ENCODE results near the gene PRKCA.

Gene PRKCA

DNA sequence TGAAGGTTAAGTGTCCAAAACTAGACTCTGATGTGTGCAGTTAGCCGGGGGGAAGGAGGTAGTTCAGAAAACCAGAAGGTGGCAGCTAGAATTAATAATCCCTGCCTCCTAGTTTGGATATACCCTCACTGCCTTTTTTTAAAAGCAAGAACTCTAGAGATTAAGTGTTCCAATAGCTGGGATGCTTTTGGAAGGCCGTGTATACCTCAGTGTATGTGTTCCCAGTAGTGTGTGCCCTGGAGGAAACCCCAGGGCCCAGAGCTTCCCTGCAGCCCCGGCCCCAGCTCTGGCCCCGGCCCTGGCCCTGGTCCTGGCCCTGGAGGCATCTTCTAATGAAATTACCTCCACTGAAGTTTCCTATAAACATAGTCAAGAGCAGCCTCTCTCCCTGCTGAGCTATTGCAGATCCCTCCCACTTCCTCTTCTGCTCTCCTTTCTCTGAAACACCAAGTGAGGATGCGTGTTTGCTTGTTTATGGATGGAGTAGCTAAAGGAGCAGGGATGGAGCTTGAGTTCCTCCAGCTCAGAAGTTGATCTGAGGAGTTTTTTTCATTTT, 130.7 kb downstream of the PRKCA start:
- Histone ChIP-seq H2BK15ac (ENCODE audit: low read length) (no peak overlapping the region), H3K4me1 (ENCODE audit: control insufficient read depth in 2 of 2, insufficient read depth in 1 of 2, low read depth in 1 of 2, low read length in 2 of 2) (peaks cover 2 to 18% of the 10 kb centered on the region in 2 donors), H4K8ac (ENCODE audit: low read depth, low read length) (no peak overlapping the region), H2AK5ac (ENCODE audit: low read depth, low read length) (no peak overlapping the region), H2BK12ac (ENCODE audit: low read length) (no peak overlapping the region), H3K9me3 (replicated peaks in 1 of 2; ENCODE audit: control insufficient read depth in 2 of 2, insufficient read depth in 1 of 2, low read depth in 1 of 2, low read length in 2 of 2) (no peaks in the 10 kb centered on the region), H2AFZ (ENCODE audit: low read length) (no peak overlapping the region), H3K4me2 (ENCODE audit: insufficient read depth, low read length, poor library complexity, severe bottlenecking) (no peak overlapping the region), H3K4me3 (ENCODE audit: low read length in 2 of 2) (no peak overlapping the region), H2BK5ac (ENCODE audit: low read length) (no peak overlapping the region), H3K9ac (ENCODE audit: low read depth, low read length, poor library complexity) (no peak overlapping the region), H3K27me3 (ENCODE audit: control insufficient read depth in 3 of 3, insufficient read depth in 3 of 3, low read depth in 1 of 3, low read length in 3 of 3) (no peaks in the 10 kb centered on the region), H4K91ac (ENCODE audit: low read depth, low read length, poor library complexity) (no peak overlapping the region), H2BK120ac (ENCODE audit: low read depth, low read length) (no peak overlapping the region), H3K4ac (ENCODE audit: low read length) (no peak overlapping the region), H3K18ac (ENCODE audit: low read length) (no peak overlapping the region), H3K79me1 (ENCODE audit: low read depth, low read length) (no peaks in the 10 kb centered on the region), H3K27ac (replicated peaks; ENCODE audit: low read length) (no peak overlapping the region), H3K36me3 (replicated peaks in 1 of 2; ENCODE audit: control insufficient read depth in 2 of 2, insufficient read depth in 2 of 2, low read length in 2 of 2) (no peaks in the 10 kb centered on the region), H3K23ac (ENCODE audit: low read depth, low read length, poor library complexity) (no peak overlapping the region), H3K14ac (ENCODE audit: low read length) (no peak overlapping the region)
- no CpG with 5 or more reads among the region's 5 CpGs for WGBS, 2 donors (ENCODE audit: extremely low coverage in 2 of 2, insufficient read length in 2 of 2, insufficient replicate concordance in 1 of 2)
- no peak for DNase-seq (ENCODE audit: low spot score)

DNA sequence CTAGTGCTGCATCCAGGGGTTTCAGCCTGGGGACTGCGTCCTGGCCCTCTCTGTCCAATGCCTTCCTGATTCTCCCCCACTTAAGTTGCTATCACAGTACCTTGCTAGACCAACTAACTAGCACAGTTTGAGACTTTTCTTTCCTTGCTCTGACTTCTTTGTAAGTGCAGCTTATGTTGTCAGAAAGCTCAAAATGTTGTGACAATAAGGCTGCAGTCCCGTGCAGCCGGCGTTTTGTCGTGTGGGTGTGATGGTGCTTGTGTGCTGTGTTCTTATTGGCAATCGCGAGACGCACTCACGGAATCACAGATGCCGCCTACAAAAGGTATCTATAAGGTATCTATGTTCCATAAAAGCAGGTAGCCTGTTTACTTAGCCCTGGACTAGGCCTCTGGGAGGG, 132.8 kb downstream of the PRKCA start:
- Histone ChIP-seq H2BK120ac (ENCODE audit: low read depth, low read length) (no peak overlapping the region), H3K4me2 (ENCODE audit: insufficient read depth, low read length, poor library complexity, severe bottlenecking) (no peak overlapping the region), H2BK12ac (ENCODE audit: low read length) (no peak overlapping the region), H3K27ac (replicated peaks; ENCODE audit: low read length) (no peak overlapping the region), H3K36me3 (replicated peaks in 1 of 2; ENCODE audit: control insufficient read depth in 2 of 2, insufficient read depth in 2 of 2, low read length in 2 of 2) (no peaks in the 10 kb centered on the region), H3K18ac (ENCODE audit: low read length) (no peak overlapping the region), H3K23ac (ENCODE audit: low read depth, low read length, poor library complexity) (no peak overlapping the region), H4K91ac (ENCODE audit: low read depth, low read length, poor library complexity) (no peak overlapping the region), H4K8ac (ENCODE audit: low read depth, low read length) (no peak overlapping the region), H3K9me3 (replicated peaks in 1 of 2; ENCODE audit: control insufficient read depth in 2 of 2, insufficient read depth in 1 of 2, low read depth in 1 of 2, low read length in 2 of 2) (no peaks in the 10 kb centered on the region), H2BK5ac (ENCODE audit: low read length) (no peak overlapping the region), H3K27me3 (ENCODE audit: control insufficient read depth in 3 of 3, insufficient read depth in 3 of 3, low read depth in 1 of 3, low read length in 3 of 3) (no peaks in the 10 kb centered on the region), H3K14ac (ENCODE audit: low read length) (no peak overlapping the region), H2AK5ac (ENCODE audit: low read depth, low read length) (no peak overlapping the region), H3K4me1 (ENCODE audit: control insufficient read depth in 2 of 2, insufficient read depth in 1 of 2, low read depth in 1 of 2, low read length in 2 of 2) (peaks cover 2 to 18% of the 10 kb centered on the region in 2 donors), H3K4me3 (ENCODE audit: low read length in 2 of 2) (no peak overlapping the region), H3K9ac (ENCODE audit: low read depth, low read length, poor library complexity) (no peak overlapping the region), H3K4ac (ENCODE audit: low read length) (no peak overlapping the region), H2AFZ (ENCODE audit: low read length) (no peak overlapping the region), H3K79me1 (ENCODE audit: low read depth, low read length) (no peaks in the 10 kb centered on the region), H2BK15ac (ENCODE audit: low read length) (no peak overlapping the region)
- WGBS, 2 donors (ENCODE audit: extremely low coverage in 2 of 2, insufficient read length in 2 of 2, insufficient replicate concordance in 1 of 2): no CpG with 5 or more reads among the region's 10 CpGs
- no peak for DNase-seq (ENCODE audit: low spot score)

DNA sequence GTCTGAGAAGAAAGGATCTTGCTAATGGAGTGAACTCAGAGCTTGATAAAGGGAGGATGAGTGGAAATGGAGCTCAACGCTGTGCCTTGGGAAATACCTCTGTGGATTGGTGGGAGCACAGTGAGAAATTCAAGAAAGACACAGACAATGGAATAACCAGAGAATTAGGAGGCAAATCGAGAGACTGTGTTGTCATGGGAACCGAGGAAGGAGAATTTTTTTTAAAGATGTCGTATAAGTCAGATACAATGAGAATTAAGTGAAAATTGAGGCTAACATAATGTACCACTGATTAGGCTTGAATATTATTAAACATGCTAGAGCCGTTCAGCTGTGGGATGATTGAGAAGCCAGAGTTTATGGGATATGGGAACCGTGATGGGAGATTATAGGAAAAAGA, 134.2 kb downstream of the PRKCA start:
- no peak overlapping the region for H3K9ac ChIP-seq (ENCODE audit: low read depth, low read length, poor library complexity)
- H3K18ac ChIP-seq (ENCODE audit: low read length): no peak overlapping the region
- H4K91ac ChIP-seq (ENCODE audit: low read depth, low read length, poor library complexity): no peak overlapping the region
- no peak overlapping the region for H3K4me3 ChIP-seq (ENCODE audit: low read length in 2 of 2)
- no peak overlapping the region for H2AFZ ChIP-seq (ENCODE audit: low read length)
- peaks cover 2 to 8% of the 10 kb centered on the region in 2 donors for H3K4me1 ChIP-seq (ENCODE audit: control insufficient read depth in 2 of 2, insufficient read depth in 1 of 2, low read depth in 1 of 2, low read length in 2 of 2)
- no peaks in the 10 kb centered on the region for H3K27me3 ChIP-seq (ENCODE audit: control insufficient read depth in 3 of 3, insufficient read depth in 3 of 3, low read depth in 1 of 3, low read length in 3 of 3)
- H3K79me1 ChIP-seq (ENCODE audit: low read depth, low read length): no peaks in the 10 kb centered on the region
- H3K23ac ChIP-seq (ENCODE audit: low read depth, low read length, poor library complexity): no peak overlapping the region
- no peaks in the 10 kb centered on the region for H3K36me3 ChIP-seq (replicated peaks in 1 of 2; ENCODE audit: control insufficient read depth in 2 of 2, insufficient read depth in 2 of 2, low read length in 2 of 2)
- WGBS, 2 donors (ENCODE audit: extremely low coverage in 2 of 2, insufficient read length in 2 of 2, insufficient replicate concordance in 1 of 2): 100% methylated on average over 2 of the region's 6 CpGs; no CpG with 5 or more reads in 1 of the 2 donors
- no peak overlapping the region for H2BK12ac ChIP-seq (ENCODE audit: low read length)
- H3K14ac ChIP-seq (ENCODE audit: low read length): no peak overlapping the region
- no peak overlapping the region for H2AK5ac ChIP-seq (ENCODE audit: low read depth, low read length)
- no peak overlapping the region for H3K4me2 ChIP-seq (ENCODE audit: insufficient read depth, low read length, poor library complexity, severe bottlenecking)
- no peak overlapping the region for H3K4ac ChIP-seq (ENCODE audit: low read length)
- no peak overlapping the region for H3K27ac ChIP-seq (replicated peaks; ENCODE audit: low read length)
- no peak overlapping the region for H2BK15ac ChIP-seq (ENCODE audit: low read length)
- no peak for DNase-seq (ENCODE audit: low spot score)
- no peak overlapping the region for H2BK5ac ChIP-seq (ENCODE audit: low read length)
- no peak overlapping the region for H2BK120ac ChIP-seq (ENCODE audit: low read depth, low read length)
- no peaks in the 10 kb centered on the region for H3K9me3 ChIP-seq (replicated peaks in 1 of 2; ENCODE audit: control insufficient read depth in 2 of 2, insufficient read depth in 1 of 2, low read depth in 1 of 2, low read length in 2 of 2)
- no peak overlapping the region for H4K8ac ChIP-seq (ENCODE audit: low read depth, low read length)

DNA sequence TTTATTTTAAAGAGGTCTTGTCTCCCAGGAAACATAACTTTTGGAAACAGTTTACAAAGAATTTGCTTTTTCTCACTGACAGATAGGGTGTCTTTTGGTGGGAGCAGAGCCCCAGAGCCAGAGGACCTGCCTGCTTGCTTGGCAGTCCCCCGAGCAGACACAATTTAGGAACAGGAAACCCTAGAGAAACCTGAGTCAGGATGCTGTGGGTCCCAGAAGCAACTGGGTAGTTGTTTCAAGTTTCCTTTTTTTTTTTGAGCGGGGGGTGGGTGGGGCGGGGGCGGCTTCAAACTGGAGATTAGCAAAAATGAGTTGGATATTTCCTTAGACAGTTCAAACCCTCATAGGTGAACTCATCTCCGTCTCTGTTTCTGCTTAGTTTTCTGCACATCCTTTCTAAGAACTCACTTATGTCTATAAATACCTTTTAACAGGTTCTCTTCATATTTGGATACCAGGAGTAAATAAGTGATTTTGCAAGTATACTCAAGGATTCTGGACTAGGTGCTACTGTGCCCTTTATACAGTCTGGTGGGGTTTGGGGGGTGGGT, 135.1 kb downstream of the PRKCA start:
- no peak overlapping the region for H2BK5ac ChIP-seq (ENCODE audit: low read length)
- no peak for DNase-seq (ENCODE audit: low spot score)
- H3K4me3 ChIP-seq (ENCODE audit: low read length in 2 of 2): no peak overlapping the region
- no peaks in the 10 kb centered on the region for H3K36me3 ChIP-seq (replicated peaks in 1 of 2; ENCODE audit: control insufficient read depth in 2 of 2, insufficient read depth in 2 of 2, low read length in 2 of 2)
- H2BK120ac ChIP-seq (ENCODE audit: low read depth, low read length): no peak overlapping the region
- H3K9ac ChIP-seq (ENCODE audit: low read depth, low read length, poor library complexity): no peak overlapping the region
- H2AK5ac ChIP-seq (ENCODE audit: low read depth, low read length): no peak overlapping the region
- no peaks in the 10 kb centered on the region for H3K9me3 ChIP-seq (replicated peaks in 1 of 2; ENCODE audit: control insufficient read depth in 2 of 2, insufficient read depth in 1 of 2, low read depth in 1 of 2, low read length in 2 of 2)
- no peak overlapping the region for H3K14ac ChIP-seq (ENCODE audit: low read length)
- H3K4me1 ChIP-seq (ENCODE audit: control insufficient read depth in 2 of 2, insufficient read depth in 1 of 2, low read depth in 1 of 2, low read length in 2 of 2): peaks cover 2 to 4% of the 10 kb centered on the region in 2 donors
- H4K8ac ChIP-seq (ENCODE audit: low read depth, low read length): no peak overlapping the region
- no peak overlapping the region for H4K91ac ChIP-seq (ENCODE audit: low read depth, low read length, poor library complexity)
- no peaks in the 10 kb centered on the region for H3K79me1 ChIP-seq (ENCODE audit: low read depth, low read length)
- no peak overlapping the region for H3K4ac ChIP-seq (ENCODE audit: low read length)
- no peak overlapping the region for H2AFZ ChIP-seq (ENCODE audit: low read length)
- H2BK15ac ChIP-seq (ENCODE audit: low read length): no peak overlapping the region
- no peak overlapping the region for H3K4me2 ChIP-seq (ENCODE audit: insufficient read depth, low read length, poor library complexity, severe bottlenecking)
- H3K27me3 ChIP-seq (ENCODE audit: control insufficient read depth in 3 of 3, insufficient read depth in 3 of 3, low read depth in 1 of 3, low read length in 3 of 3): no peaks in the 10 kb centered on the region
- no peak overlapping the region for H3K23ac ChIP-seq (ENCODE audit: low read depth, low read length, poor library complexity)
- H3K18ac ChIP-seq (ENCODE audit: low read length): no peak overlapping the region
- no peak overlapping the region for H2BK12ac ChIP-seq (ENCODE audit: low read length)
- no peak overlapping the region for H3K27ac ChIP-seq (replicated peaks; ENCODE audit: low read length)
- WGBS, 2 donors (ENCODE audit: extremely low coverage in 2 of 2, insufficient read length in 2 of 2, insufficient replicate concordance in 1 of 2): no CpG with 5 or more reads among the region's 5 CpGs

Data from neuronal stem cell (in vitro differentiated cells).